Activated CD8-positive, alpha-beta memory T cell treated with anti-CD3 and anti-CD28 coated beads for 1 hour (primary cell): Measurements from ENCODE around the gene INPP4B.

Experiments
- DNase-seq, 2 donors: peaks; one replicate each; pipeline ENCODE4 v3.0.0-alpha.2; 2020; ENCODE audit warnings: low read depth in 1 of 2; ENCODE audit errors: extremely low read depth in 1 of 2

Gene INPP4B

GRCh38 chr4:142064181-142064580 is 781.9 kb downstream of the INPP4B start:
- no peak for DNase-seq

GRCh38 chr4:142045996-142046395 is 800.1 kb downstream of the INPP4B start:
- DNase-seq: no peak

DNA sequence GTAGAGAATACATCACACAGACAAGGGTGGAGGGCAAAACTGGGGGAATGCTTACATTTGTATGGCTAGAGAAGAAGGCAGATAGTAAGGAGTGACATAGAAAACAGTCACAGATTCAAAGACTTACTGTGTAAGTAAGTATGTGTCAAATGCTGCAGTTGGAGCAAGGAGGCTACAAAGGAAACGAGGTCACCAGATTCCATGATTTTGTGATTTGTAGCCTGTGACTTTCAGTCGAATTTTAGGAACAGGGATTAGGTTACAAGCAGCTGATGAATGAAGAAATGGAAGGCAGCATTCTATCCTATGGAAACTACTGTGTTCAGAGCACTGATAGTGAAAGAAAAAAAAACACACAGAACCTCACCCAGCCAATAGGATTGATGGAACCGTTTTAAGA is 801.8 kb downstream of the INPP4B start:
- no peak for DNase-seq

GRCh38 chr4:142043509-142043908 is 802.6 kb downstream of the INPP4B start:
- no peak for DNase-seq

DNA sequence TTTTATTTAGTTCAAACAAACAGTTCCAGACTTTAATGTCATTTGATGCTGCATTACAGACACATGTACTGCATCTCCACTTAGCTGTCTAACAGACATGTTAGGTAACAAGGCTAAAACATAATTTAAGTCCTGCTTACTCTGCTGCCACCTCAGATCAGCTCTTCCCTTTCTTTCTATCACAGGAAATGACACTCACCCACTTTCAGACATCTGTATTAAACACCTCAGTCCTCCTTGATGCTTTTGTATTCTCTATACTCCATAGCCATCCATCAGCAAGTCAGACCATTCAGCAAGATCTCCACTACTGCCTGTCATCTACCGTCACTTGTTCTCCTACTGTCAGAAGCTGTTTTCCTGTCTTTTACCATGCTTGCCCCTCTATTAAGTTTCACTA is 804.3 kb downstream of the INPP4B start:
- no peak for DNase-seq

GRCh38 chr4:142040043-142040442 is 806.1 kb downstream of the INPP4B start:
- no peak for DNase-seq

DNA sequence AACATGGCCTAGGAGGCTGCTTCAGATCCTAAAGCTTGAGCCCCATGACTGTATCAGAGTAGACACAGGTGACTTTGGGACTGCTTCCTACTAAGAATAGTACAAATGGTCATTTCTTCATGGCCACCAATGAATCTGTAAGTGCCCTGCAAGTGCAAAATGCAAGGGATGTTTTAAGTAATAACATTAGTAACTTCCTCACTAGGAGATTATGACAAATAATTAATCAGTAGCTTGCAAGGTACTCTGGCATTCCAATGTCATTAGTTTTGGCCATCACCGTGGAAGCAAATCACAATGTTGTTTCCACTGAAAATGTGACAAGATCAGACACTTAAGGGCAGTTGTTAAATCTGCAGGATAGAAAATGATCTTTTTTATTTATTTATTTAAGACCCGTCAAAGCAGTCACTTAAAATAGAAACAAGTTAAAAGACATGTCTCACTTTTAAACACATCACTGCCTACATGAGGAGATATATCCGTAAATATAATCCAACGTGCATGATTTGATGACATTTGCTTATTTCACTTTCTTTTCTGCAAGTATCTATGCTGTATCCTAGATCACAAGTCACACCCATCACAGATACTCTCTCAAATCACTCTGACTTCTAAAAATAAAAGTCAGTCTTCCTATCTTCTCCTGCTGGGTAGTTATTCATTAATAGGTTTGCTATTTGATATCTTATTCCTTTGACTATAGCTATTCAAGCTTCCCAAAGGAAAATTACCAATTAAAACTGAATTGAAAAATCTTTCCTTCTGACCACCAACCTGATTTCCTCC is 809.1 kb downstream of the INPP4B start:
- DNase-seq: no peak

- no peak for DNase-seq
Observed at GRCh38 chr4:142035566-142035965, 810.5 kb downstream of the INPP4B start.

DNA sequence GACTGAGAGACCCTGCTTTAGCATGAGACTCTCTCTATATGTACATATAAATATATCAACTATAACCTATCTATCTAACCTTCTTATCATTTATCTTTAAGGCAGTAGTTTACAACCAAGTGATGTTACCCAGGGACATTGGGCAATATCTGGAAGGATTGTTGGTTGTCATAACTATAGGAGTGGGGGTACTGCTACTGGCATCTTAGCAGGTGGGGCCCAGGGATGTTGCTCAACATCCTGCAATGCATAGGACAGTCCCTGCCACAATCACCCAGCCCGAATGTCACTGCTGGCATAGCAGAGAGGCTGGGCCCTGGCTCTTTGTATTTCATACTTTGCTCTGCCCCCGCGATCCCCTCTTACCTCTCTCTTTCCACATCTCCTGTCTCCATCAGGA is 812.0 kb downstream of the INPP4B start:
- no peak for DNase-seq

GRCh38 chr4:142030010-142030409 is 816.1 kb downstream of the INPP4B start:
- DNase-seq: no peak

DNA sequence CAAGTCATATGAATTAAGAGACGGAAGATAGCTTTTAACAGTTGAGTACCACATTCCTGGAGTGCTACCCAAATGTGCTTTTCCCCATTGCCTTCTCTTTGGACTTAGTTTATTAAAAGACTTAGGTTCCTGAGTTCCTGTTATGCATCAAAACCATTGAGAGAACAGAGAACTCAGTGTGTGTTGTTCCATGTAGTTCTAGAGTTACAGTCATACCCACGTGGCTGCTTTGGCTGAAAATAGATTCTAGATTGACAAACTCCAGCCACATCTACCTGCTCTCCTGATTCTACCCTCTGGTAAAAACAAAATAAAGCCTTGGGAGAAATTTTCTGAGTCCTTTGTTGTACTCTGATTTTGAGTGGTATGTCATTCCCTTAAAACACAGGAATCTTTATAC is 824.3 kb downstream of the INPP4B start:
- DNase-seq: no peak

DNA sequence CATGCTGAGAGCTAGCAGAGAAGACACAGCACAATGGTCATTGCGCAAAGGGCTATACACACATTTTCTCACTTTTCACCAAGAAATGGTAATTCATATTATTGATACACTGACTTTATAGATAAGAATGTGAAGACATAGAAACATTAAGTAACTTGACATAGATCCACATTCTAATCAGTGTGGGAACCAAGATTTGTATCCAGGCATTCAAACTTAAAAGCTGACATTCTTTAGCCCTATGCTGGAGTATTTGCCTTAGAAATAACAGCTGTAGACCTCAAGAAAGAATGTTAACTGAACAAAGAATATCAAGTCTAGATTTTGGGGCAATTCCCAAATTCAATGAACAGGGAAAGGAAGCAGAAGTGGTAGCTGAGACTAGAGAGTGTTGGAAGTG is 824.9 kb downstream of the INPP4B start:
- DNase-seq: no peak

GRCh38 chr4:142016031-142016430 is 830.1 kb downstream of the INPP4B start:
- DNase-seq: no peak

DNA sequence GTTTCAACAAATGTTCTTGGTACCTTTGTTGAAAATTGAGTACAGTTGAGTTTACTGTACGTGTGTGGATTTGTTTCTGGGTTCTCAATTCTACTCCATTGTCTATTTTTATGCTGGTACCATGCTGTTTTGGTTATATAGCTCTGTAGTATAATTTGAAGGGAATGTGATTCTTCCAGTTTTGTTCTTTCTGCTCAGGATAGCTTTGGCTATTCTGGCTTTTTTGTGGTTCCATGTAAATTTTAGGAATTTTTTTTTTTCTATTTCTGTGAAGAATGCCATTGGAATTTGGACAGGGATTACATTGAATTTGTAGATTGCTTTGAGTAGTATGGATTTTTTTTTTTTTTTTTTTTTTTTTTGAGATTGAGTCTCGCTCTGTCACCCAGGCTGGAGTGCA is 836.4 kb downstream of the INPP4B start:
- DNase-seq: no peak

DNA sequence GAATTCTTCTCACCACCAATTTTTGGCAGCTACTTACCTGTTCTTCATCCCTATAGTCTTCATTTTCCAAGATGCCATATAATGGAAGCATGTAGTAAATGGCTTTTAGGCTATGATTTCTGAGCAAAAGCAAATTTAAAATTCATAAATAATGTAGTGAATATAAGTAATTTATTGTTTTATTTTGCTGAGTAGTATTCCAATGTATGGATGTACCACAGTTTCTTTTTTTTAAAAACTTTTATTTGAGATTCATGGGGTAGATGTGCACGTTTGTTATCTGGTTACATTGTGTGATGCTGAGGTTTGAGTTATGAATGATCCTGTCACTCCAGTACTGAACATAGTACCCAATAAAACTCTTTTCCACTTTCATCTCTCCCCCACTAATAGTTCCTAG is 840.6 kb downstream of the INPP4B start:
- DNase-seq: no peak

- no peak for DNase-seq
Observed at GRCh38 chr4:141999446-142000143, 846.5 kb downstream of the INPP4B start.

DNA sequence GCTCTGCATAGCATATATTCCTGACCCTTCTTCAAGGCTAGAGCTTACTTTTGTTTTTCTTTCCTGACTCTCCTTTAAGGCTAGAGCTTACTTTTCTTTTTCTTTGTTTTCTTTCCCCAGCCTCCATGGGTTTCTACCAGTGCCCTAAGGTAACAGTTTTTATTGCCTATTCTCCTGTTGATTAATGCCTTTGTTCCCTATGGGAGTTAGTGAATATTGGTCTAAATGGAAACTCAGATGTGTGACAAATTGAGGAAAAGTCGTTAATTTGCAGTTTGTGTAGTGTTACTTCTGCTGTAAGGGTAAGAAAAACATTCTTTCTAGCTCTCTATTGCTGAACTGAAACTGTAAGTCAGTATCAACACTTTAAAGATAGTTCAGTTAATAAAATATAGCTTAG is 851.0 kb downstream of the INPP4B start:
- DNase-seq: no peak

DNA sequence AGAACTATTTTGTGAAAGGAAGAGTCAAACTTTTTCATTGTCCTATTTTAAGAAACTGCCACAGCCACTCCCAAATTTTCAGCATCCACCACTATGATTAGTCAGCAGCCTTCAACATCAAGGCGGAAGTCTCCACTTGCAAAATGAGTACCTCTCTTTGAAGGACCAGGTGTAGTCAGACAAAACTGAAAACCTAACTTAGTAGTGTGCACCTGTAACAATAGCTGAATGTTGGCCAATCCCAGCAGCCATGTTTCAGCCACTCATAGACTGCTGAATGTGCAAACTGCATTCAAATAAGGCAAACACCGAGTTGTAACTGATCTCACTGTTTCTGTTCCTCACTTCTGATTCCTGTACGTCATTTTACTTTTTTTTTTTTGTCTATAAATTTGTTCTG is 868.7 kb downstream of the INPP4B start:
- no peak for DNase-seq
